A549 (cell line): ENCODE measurements around the gene IGFBP5. TPM values are rescaled to one million over a fixed set of nuclear protein-coding genes. Genes with fewer than 3 reads are reported as not detected.

Experiments used
- ATAC-seq, 2 experiments: fragments of 200-7000 bp in 1 of 2; fragments of >200 bp in 1 of 2; cut with Nextera tagmentation in 1 of 2; cut with Tn5 transposase in 1 of 2; 3 replicates each; pipeline versions ENCODE4 v1.8.0 to v1.9.1; 2018 to 2020; ENCODE audit warnings: mild to moderate bottlenecking in 1 of 2, moderate library complexity in 1 of 2
- CTCF ChIA-PET: fragments of 300-600 bp; sonication (Branson Sonifier 250); formaldehyde crosslinking; extraction: SDS; loops from one replicate; lab custom pipeline; 2021; ENCODE audit warnings: antibody characterized with exemption, inconsistent platforms; lab: Yijun Ruan, JAX
- POLR2A ChIA-PET: fragments of 350-600 bp; formaldehyde crosslinking; extraction: SDS; loops from one replicate; lab custom pipeline; 2021; ENCODE audit warnings: antibody characterized with exemption, inconsistent platforms; lab: Yijun Ruan, JAX
- DNase-seq, 2 experiments: peaks; one replicate each; pipeline versions ENCODE4 v3.0.0 to v3.0.0-alpha.2; 2011 to 2016; ENCODE audit warnings: low read depth in 1 of 2, low spot score in 1 of 2
- FAIRE-seq: peaks from 2 replicates; lab custom pipeline; 2011; peaks lifted over from hg19 to GRCh38; lab: Jason Lieb, UNC
- H3K27ac ChIP-seq, 2 experiments: fragments of >200 bp; sonication (Bioruptor Twin); formaldehyde crosslinking; 3 replicates each; pipeline ENCODE4 v1.5.1; 2016 to 2017
- H3K4me1 ChIP-seq: fragments of >200 bp; sonication (Bioruptor Twin); formaldehyde crosslinking; 3 replicates; pipeline ENCODE4 v1.6.1; 2016
- H3K4me2 ChIP-seq: fragments of >200 bp; sonication (Bioruptor Twin); formaldehyde crosslinking; 3 replicates; pipeline ENCODE4 v1.6.1; 2016
- H3K4me3 ChIP-seq: fragments of >200 bp; sonication (Bioruptor Twin); formaldehyde crosslinking; 3 replicates; pipeline ENCODE4 v1.5.1; 2016
- H3K9me3 ChIP-seq: fragments of >200 bp; sonication (Bioruptor Twin); formaldehyde crosslinking; 3 replicates; pipeline ENCODE4 v1.6.1; 2016
- CEBPB ChIP-seq, 2 experiments: fragments of >200 bp in 1 of 2; sonication (Bioruptor Twin) in 1 of 2; formaldehyde crosslinking in 1 of 2; IDR thresholded peaks; 2 replicates each; pipeline ENCODE4 v1.6.1; 2012 to 2016
- CHD4 ChIP-seq: fragments of 200-600 bp; sonication (generic); IDR thresholded peaks from 2 replicates; pipeline ENCODE4 v1.6.1; 2016; ENCODE audit warnings: antibody characterized with exemption, mild to moderate bottlenecking, borderline replicate concordance
- EHMT2 ChIP-seq: fragments of 200-600 bp; sonication (generic); IDR thresholded peaks from 2 replicates; pipeline ENCODE4 v1.6.1; 2016; ENCODE audit warnings: antibody characterized with exemption, low read depth, mild to moderate bottlenecking, moderate library complexity
- FOSB ChIP-seq: fragments of 250-450 bp; sonication (Bioruptor Pico); IDR thresholded peaks from 2 replicates; pipeline ENCODE4 v1.5.0; 2020; ENCODE audit warnings: mild to moderate bottlenecking, moderate library complexity
- FOSL2 ChIP-seq, 2 experiments: fragments of 450-650 bp in 1 of 2; fragments of >200 bp in 1 of 2; sonication (Bioruptor Twin) in 1 of 2; formaldehyde crosslinking; IDR thresholded peaks; 2 replicates each; pipeline versions ENCODE4 v1.5.0 to v1.6.1; 2016 to 2020; ENCODE audit warnings: mild to moderate bottlenecking in 1 of 2, moderate library complexity in 1 of 2
- GATA3 ChIP-seq: IDR thresholded peaks from 2 replicates; pipeline ENCODE4 v1.6.1; 2012; ENCODE audit warnings: borderline replicate concordance
- HOXA7 ChIP-seq: fragments of 250-450 bp; sonication (Bioruptor Pico); IDR thresholded peaks from 2 replicates; pipeline ENCODE4 v1.5.0; 2020; ENCODE audit warnings: mild to moderate bottlenecking, moderate library complexity
- HOXB13 ChIP-seq: fragments of 250-450 bp; sonication (Bioruptor Pico); IDR thresholded peaks from 2 replicates; pipeline ENCODE4 v1.5.0; 2020; ENCODE audit warnings: low read depth, mild to moderate bottlenecking, moderate library complexity
- JUNB ChIP-seq: fragments of >200 bp; sonication (Bioruptor Twin); formaldehyde crosslinking; IDR thresholded peaks from 2 replicates; pipeline ENCODE4 v1.6.1; 2016
- MAFK ChIP-seq: fragments of 450-650 bp; IDR thresholded peaks from 2 replicates; pipeline ENCODE4 v1.6.1; 2014; ENCODE audit not compliant: partially characterized antibody
- MAZ ChIP-seq: fragments of 150-350 bp; IDR thresholded peaks from 2 replicates; pipeline ENCODE4 v1.6.1; 2014; ENCODE audit warnings: antibody characterized with exemption, low read depth, low read length, borderline replicate concordance
- MYC ChIP-seq: IDR thresholded peaks from 2 replicates; pipeline ENCODE4 v1.6.1; 2012; ENCODE audit warnings: mild to moderate bottlenecking, inconsistent platforms, low read length, improper control_type of control experiment, borderline replicate concordance
- NFE2L2 ChIP-seq: fragments of 150-350 bp; conservative IDR thresholded peaks from 2 replicates; pipeline ENCODE4 v1.6.1; 2014; ENCODE audit warnings: low read length
- NPAS2 ChIP-seq: fragments of 250-450 bp; sonication (Bioruptor Pico); IDR thresholded peaks from 2 replicates; pipeline ENCODE4 v1.8.0; 2022; ENCODE audit warnings: mild to moderate bottlenecking, moderate library complexity, borderline replicate concordance
- NR3C1 ChIP-seq: fragments of >200 bp; sonication (Bioruptor Twin); formaldehyde crosslinking; IDR thresholded peaks from 3 replicates; pipeline ENCODE4 v1.6.1; 2017
- PHF8 ChIP-seq: fragments of 200-600 bp; sonication (generic); IDR thresholded peaks from 2 replicates; pipeline ENCODE4 v1.6.1; 2016; ENCODE audit warnings: low read depth, mild to moderate bottlenecking, antibody characterized with exemption, moderate library complexity, borderline replicate concordance
- RARB ChIP-seq: fragments of 250-450 bp; sonication (Bioruptor Pico); IDR thresholded peaks from 2 replicates; pipeline ENCODE4 v1.8.0; 2021; ENCODE audit warnings: mild to moderate bottlenecking, moderate library complexity
- RCOR1 ChIP-seq: fragments of 150-350 bp; IDR thresholded peaks from 2 replicates; pipeline ENCODE4 v1.6.1; 2014; ENCODE audit warnings: antibody characterized with exemption, low read length, low read depth
- SREBF2 ChIP-seq: fragments of 450-650 bp; IDR thresholded peaks from 2 replicates; pipeline ENCODE4 v1.6.1; 2014; ENCODE audit warnings: mild to moderate bottlenecking, moderate library complexity
- TFCP2L1 ChIP-seq: fragments of 250-450 bp; sonication (Bioruptor Pico); IDR thresholded peaks from 2 replicates; pipeline ENCODE4 v1.5.0; 2021; ENCODE audit warnings: mild to moderate bottlenecking
- ZNF302 ChIP-seq: fragments of 250-450 bp; sonication (Bioruptor Pico); IDR thresholded peaks from 2 replicates; pipeline ENCODE4 v1.9.0; 2021; ENCODE audit warnings: inconsistent platforms, mild to moderate bottlenecking, moderate library complexity
- ZSCAN20 ChIP-seq: fragments of 250-450 bp; sonication (Bioruptor Pico); IDR thresholded peaks from 2 replicates; pipeline ENCODE4 v1.8.0; 2022; ENCODE audit warnings: mild to moderate bottlenecking, moderate library complexity
- WGBS: methylation state at CpG from one replicate; pipeline ENCODE4 v1.1.6; 2017; ENCODE audit errors: missing lambda C conversion rate; 5-methylcytosine and 5-hydroxymethylcytosine counted together
- polyA plus RNA-seq, 4 experiments: library from polyadenylated mRNA; depleted of rRNA in 3 of 4; stranded (reverse); fragments of >200 nt; fragmentation: RNase III in 1 of 4; extraction: RNeasy Plus Mini Kit Qiagen cat#74134 plus additional on column Dnase treatment in 1 of 4; gene quantifications; 2 replicates in 3 of 4; 3 replicates in 1 of 4; pipeline ENCODE4 v1.2.3, GENCODE V29; 2011 to 2017
- TF ChIP-seq, protein P1 (sequence below): IDR thresholded peaks from 2 replicates; pipeline ENCODE4 v1.6.1; 2012; ENCODE audit warnings: low read depth, borderline replicate concordance
- TF ChIP-seq, protein P2 (sequence below): fragments of >200 bp; sonication (Bioruptor Twin); formaldehyde crosslinking; IDR thresholded peaks from 2 replicates; pipeline ENCODE4 v1.6.1; 2016

The IGFBP5 gene
- polyA plus RNA-seq, 2 of the 4 experiments (the other 2 are of a cell fraction) = 0.23 to 0.97 TPM

- WGBS = 75% methylated on average over 4 of the region's 6 CpGs
- CTCF ChIA-PET = interaction anchor here (1.1 to 1.4 kb wide), 3 partner anchors 8 to 1023 kb away, joined by 3 to 4 read pairs (median 3); no protein-coding TSS in a partner anchor
Observed at GRCh38 chr2:216690456-216690852, 4.9 kb downstream of the IGFBP5 start.

DNA sequence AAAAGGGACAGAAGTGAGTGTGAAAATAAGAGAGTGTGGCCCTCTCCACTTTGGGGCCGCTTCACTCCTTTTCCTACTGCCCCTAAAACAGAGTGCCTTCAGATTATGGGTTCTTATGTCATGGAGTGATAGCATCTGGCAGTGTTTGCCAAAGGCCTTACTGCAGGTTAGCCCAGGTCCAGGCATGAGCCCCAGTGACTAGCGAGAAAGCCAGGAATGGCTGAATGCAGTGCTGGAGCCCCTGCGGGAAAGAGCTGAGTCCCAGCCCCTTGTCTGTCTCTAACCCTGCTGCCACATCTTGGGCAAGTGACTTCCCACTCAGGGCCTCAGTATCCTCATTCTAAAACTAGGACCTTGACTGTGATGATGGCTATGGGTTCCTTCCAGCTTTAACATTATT, 6.0 kb downstream of the IGFBP5 start:
- DNase-seq = no peak
- H3K4me3 ChIP-seq = no peak overlapping the region
- no peak for ATAC-seq
- peaks cover 11% of the 10 kb centered on the region; the same call in 2 of the 3 replicates for H3K4me1 ChIP-seq
- TF ChIP-seq RCOR1 (no peak), MAZ (no peak), HOXA7 (no peak), JUNB (no peak), ZSCAN20 (CRISPR knock-in tag) (no peak), NR3C1 (no peak), GATA3 (no peak), SREBF2 (no peak), ZNF302 (CRISPR knock-in tag) (no peak), CHD4 (no peak), MYC (no peak), PHF8 (no peak), TFCP2L1 (CRISPR knock-in tag) (no peak)
- TF ChIP-seq, protein P1, sequence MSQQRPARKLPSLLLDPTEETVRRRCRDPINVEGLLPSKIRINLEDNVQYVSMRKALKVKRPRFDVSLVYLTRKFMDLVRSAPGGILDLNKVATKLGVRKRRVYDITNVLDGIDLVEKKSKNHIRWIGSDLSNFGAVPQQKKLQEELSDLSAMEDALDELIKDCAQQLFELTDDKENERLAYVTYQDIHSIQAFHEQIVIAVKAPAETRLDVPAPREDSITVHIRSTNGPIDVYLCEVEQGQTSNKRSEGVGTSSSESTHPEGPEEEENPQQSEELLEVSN = no peak
- no peak for FAIRE-seq
- H3K27ac ChIP-seq = no peak overlapping the region
- no peak overlapping the region for H3K4me2 ChIP-seq
- POLR2A ChIA-PET = no interaction called here
- 90% methylated on average over 3 of the region's 3 CpGs for WGBS
- CTCF ChIA-PET = interaction anchor here (1.0 to 3.7 kb wide), 6 partner anchors 9 to 1067 kb away, joined by 3 to 19 read pairs (median 4); no protein-coding TSS in a partner anchor
- H3K9me3 ChIP-seq = no peaks in the 10 kb centered on the region

More at GRCh38 chr2:216690456-216690852, 4.9 kb downstream of the IGFBP5 start:
- no peaks in the 10 kb centered on the region for H3K9me3 ChIP-seq
- H3K4me2 ChIP-seq = no peak overlapping the region
- peaks cover 19% of the 10 kb centered on the region; the same call in 2 of the 3 replicates for H3K4me1 ChIP-seq
- TF ChIP-seq EHMT2 = no peak
- no peak for TF ChIP-seq CHD4
- no peak for TF ChIP-seq RARB (CRISPR knock-in tag)
- TF ChIP-seq, protein P2, sequence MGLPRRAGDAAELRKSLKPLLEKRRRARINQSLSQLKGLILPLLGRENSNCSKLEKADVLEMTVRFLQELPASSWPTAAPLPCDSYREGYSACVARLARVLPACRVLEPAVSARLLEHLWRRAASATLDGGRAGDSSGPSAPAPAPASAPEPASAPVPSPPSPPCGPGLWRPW = no peak
- no peak for TF ChIP-seq NFE2L2
- TF ChIP-seq ZSCAN20 (CRISPR knock-in tag) = no peak
- TF ChIP-seq HOXB13 (CRISPR knock-in tag) = no peak
- no peak for TF ChIP-seq HOXA7
- no peak for TF ChIP-seq FOSL2 (IDR thresholded peaks at IDR 0.05)
- TF ChIP-seq FOSL2 (CRISPR knock-in tag; IDR thresholded peaks at IDR 0.05) = no peak
- no peak for TF ChIP-seq TFCP2L1 (CRISPR knock-in tag)
- TF ChIP-seq MAFK = no peak
- TF ChIP-seq RCOR1 = no peak
- TF ChIP-seq, protein P1 = no peak
- TF ChIP-seq JUNB = no peak
- TF ChIP-seq NPAS2 (CRISPR knock-in tag) = no peak
- no peak for TF ChIP-seq FOSB
- no peak for TF ChIP-seq CEBPB (IDR thresholded peaks at IDR 0.05)
- POLR2A ChIA-PET = no interaction called here
- H3K27ac ChIP-seq = no peak overlapping the region
- FAIRE-seq (no peak), ATAC-seq (no peak), DNase-seq (no peak)
- no peak overlapping the region for H3K4me3 ChIP-seq
